GM23338 (cell line): ENCODE results near the gene DYNLL2. TPM values are rescaled to one million over a fixed set of nuclear protein-coding genes. Genes with fewer than 3 reads are reported as not detected.

ENCODE experiments used
- ATAC-seq: fragments of 200-7000 bp; cut with Tn5 transposase; 3 replicates; pipeline ENCODE4 v1.9.1; 2020
- DNase-seq: peaks from one replicate; pipeline ENCODE4 v3.0.0-alpha.2; 2015; ENCODE audit warnings: low spot score
- H2AFZ ChIP-seq: fragments of 200-600 bp; sonication (generic); 2 replicates; pipeline ENCODE4 v1.8.0; 2016; ENCODE audit warnings: antibody characterized with exemption, mild to moderate bottlenecking, moderate library complexity
- H3F3A ChIP-seq: fragments of 200-600 bp; sonication (generic); replicated peaks from 2 replicates; pipeline ENCODE4 v1.8.0; 2017; ENCODE audit warnings: antibody characterized with exemption, mixed run types, low read depth
- H3K27ac ChIP-seq: fragments of 200-600 bp; sonication (generic); 2 replicates; pipeline ENCODE4 v1.6.1; 2016; ENCODE audit warnings: low read depth
- H3K27me3 ChIP-seq: fragments of 200-600 bp; sonication (generic); 2 replicates; pipeline ENCODE4 v1.8.0; 2016; ENCODE audit warnings: mild to moderate bottlenecking, mixed run types, moderate library complexity; ENCODE audit not compliant: insufficient read depth
- H3K36me3 ChIP-seq: fragments of 200-600 bp; sonication (generic); 2 replicates; pipeline ENCODE4 v1.8.0; 2016; ENCODE audit warnings: mild to moderate bottlenecking; ENCODE audit not compliant: insufficient read depth
- H3K4me1 ChIP-seq: fragments of 200-600 bp; sonication (generic); 2 replicates; pipeline ENCODE4 v1.8.0; 2016; ENCODE audit warnings: mild to moderate bottlenecking, moderate library complexity; ENCODE audit not compliant: insufficient read depth
- H3K4me2 ChIP-seq: fragments of 200-600 bp; sonication (generic); 2 replicates; pipeline ENCODE4 v1.7.1; 2017; ENCODE audit warnings: mixed run types
- H3K4me3 ChIP-seq: fragments of 200-600 bp; sonication (generic); 2 replicates; pipeline ENCODE4 v1.6.1; 2016; ENCODE audit warnings: mixed run types
- H3K79me2 ChIP-seq: fragments of 200-600 bp; sonication (generic); replicated peaks from 2 replicates; pipeline ENCODE4 v1.8.0; 2017; ENCODE audit warnings: mild to moderate bottlenecking; ENCODE audit not compliant: insufficient read depth
- H3K9me2 ChIP-seq: fragments of 200-600 bp; sonication (generic); 2 replicates; pipeline ENCODE4 v1.8.0; 2017; ENCODE audit not compliant: insufficient read depth
- H4K20me1 ChIP-seq: fragments of 200-600 bp; sonication (generic); replicated peaks from 2 replicates; pipeline ENCODE4 v1.8.0; 2017; ENCODE audit warnings: mild to moderate bottlenecking; ENCODE audit not compliant: insufficient read depth
- H3K27ac Mint-ChIP-seq: 2 replicates; pipeline ENCODE4 v1.8.0; 2020; ENCODE audit warnings: inconsistent platforms, mild to moderate bottlenecking, moderate library complexity, mixed read lengths
- H3K27me3 Mint-ChIP-seq: 3 replicates; pipeline ENCODE4 v1.8.0; 2022; ENCODE audit warnings: low read depth, mild to moderate bottlenecking, moderate library complexity, mixed read lengths, inconsistent platforms; ENCODE audit not compliant: insufficient read depth, poor library complexity
- H3K36me3 Mint-ChIP-seq: 3 replicates; pipeline ENCODE4 v1.8.0; 2021; ENCODE audit warnings: low read depth, mild to moderate bottlenecking, inconsistent platforms, moderate library complexity, mixed read lengths
- H3K4me1 Mint-ChIP-seq: 3 replicates; pipeline ENCODE4 v1.8.0; 2020; ENCODE audit warnings: mild to moderate bottlenecking, inconsistent platforms, mixed read lengths
- H3K4me3 Mint-ChIP-seq: 3 replicates; pipeline ENCODE4 v1.8.0; 2021; ENCODE audit warnings: moderate library complexity, mild to moderate bottlenecking, inconsistent platforms, mixed read lengths
- H3K9me3 Mint-ChIP-seq: 3 replicates; pipeline ENCODE4 v1.8.0; 2020; ENCODE audit warnings: moderate library complexity, mild to moderate bottlenecking, inconsistent platforms, mixed read lengths
- CREB1 ChIP-seq: fragments of 250-450 bp; sonication (Bioruptor Pico); IDR thresholded peaks from 2 replicates; pipeline ENCODE4 v1.5.0; 2020; ENCODE audit warnings: low read depth, mild to moderate bottlenecking, moderate library complexity
- EZH2 ChIP-seq: fragments of 200-600 bp; sonication (generic); IDR thresholded peaks from one replicate; pipeline ENCODE4 v1.8.0; 2017; ENCODE audit warnings: antibody characterized with exemption, mild to moderate bottlenecking, low read depth; ENCODE audit not compliant: unreplicated experiment
- EZH2phosphoT487 ChIP-seq: fragments of 200-600 bp; sonication (generic); IDR thresholded peaks from one replicate; pipeline ENCODE4 v1.8.1; 2018; ENCODE audit warnings: antibody characterized with exemption; ENCODE audit not compliant: unreplicated experiment
- NANOG ChIP-seq: IDR thresholded peaks from 2 replicates; pipeline ENCODE4 v1.6.1; 2016; ENCODE audit warnings: antibody characterized with exemption, borderline replicate concordance
- POLR2AphosphoS5 ChIP-seq: IDR thresholded peaks from 2 replicates; pipeline ENCODE4 v1.6.1; 2016; ENCODE audit warnings: antibody characterized with exemption, low read depth
- STAT1 ChIP-seq: IDR thresholded peaks from one replicate; pipeline ENCODE4 v1.6.1; 2016; ENCODE audit warnings: antibody characterized with exemption; ENCODE audit not compliant: unreplicated experiment
- ZNF114 ChIP-seq: fragments of 250-450 bp; sonication (Bioruptor Pico); IDR thresholded peaks from 2 replicates; pipeline ENCODE4 v1.5.0; 2020; ENCODE audit warnings: mild to moderate bottlenecking, moderate library complexity
- ZNF331 ChIP-seq: fragments of 250-450 bp; sonication (Bioruptor Pico); IDR thresholded peaks from 2 replicates; pipeline ENCODE4 v1.5.0; 2020; ENCODE audit warnings: low read depth, mild to moderate bottlenecking, moderate library complexity
- polyA plus RNA-seq: library from polyadenylated mRNA; unstranded; fragments of >200 nt; fragmentation: Nextera tagmentation; extraction: Ambion mirVana; gene quantifications from 2 replicates; pipeline ENCODE4 v1.2.1, GENCODE V29; 2016
- total RNA-seq: library from RNA; depleted of rRNA; stranded (reverse); fragments of >200 nt; shearing (Covaris generic); gene quantifications from 2 replicates; pipeline ENCODE4 v1.2.3, GENCODE V29; 2014
- TF ChIP-seq, protein P1 (sequence below): fragments of 250-450 bp; sonication (Bioruptor Pico); IDR thresholded peaks from 2 replicates; pipeline ENCODE4 v1.5.0; 2020; ENCODE audit warnings: mild to moderate bottlenecking, moderate library complexity
- TF ChIP-seq, protein P2 (sequence below): IDR thresholded peaks from 2 replicates; pipeline ENCODE4 v1.6.1; 2016; ENCODE audit warnings: antibody characterized with exemption
- TF ChIP-seq, protein P3 (sequence below), 2 experiments: fragments of 200-600 bp in 1 of 2; sonication (generic) in 1 of 2; conservative IDR thresholded peaks; 2 replicates each; pipeline versions ENCODE4 v1.5.1 to v1.6.1; 2016 to 2017; ENCODE audit warnings: antibody characterized with exemption in 2 of 2, low read depth in 2 of 2, mild to moderate bottlenecking in 2 of 2, moderate library complexity in 1 of 2
- TF ChIP-seq, protein P4 (sequence below): IDR thresholded peaks from one replicate; pipeline ENCODE4 v1.6.1; 2018; ENCODE audit warnings: antibody characterized with exemption; ENCODE audit not compliant: unreplicated experiment

The DYNLL2 gene
- total and polyA plus RNA-seq, 2 experiments from 2014 or later: 5.1 to 30.0 TPM

DNA sequence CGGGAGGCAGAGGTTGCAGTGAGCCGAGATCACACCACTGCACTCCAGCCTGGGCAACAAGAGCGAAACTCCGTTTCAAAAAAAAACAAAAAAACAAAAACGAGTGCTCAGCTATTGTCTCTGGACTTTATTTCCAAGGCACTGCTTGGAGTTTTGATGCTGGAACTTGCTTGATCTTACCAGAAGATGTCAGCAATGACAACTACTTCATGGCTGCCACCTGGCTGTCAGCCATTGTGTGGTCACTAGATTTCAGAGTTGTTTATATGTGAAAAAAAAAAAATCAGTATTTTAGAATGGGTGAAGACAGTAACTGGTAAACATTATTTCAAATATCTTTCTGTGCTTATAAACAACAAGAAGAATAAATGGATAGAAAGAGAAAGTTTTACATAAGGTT lies 38.7 kb downstream of the DYNLL2 start (continued):
- TF ChIP-seq, protein P1, sequence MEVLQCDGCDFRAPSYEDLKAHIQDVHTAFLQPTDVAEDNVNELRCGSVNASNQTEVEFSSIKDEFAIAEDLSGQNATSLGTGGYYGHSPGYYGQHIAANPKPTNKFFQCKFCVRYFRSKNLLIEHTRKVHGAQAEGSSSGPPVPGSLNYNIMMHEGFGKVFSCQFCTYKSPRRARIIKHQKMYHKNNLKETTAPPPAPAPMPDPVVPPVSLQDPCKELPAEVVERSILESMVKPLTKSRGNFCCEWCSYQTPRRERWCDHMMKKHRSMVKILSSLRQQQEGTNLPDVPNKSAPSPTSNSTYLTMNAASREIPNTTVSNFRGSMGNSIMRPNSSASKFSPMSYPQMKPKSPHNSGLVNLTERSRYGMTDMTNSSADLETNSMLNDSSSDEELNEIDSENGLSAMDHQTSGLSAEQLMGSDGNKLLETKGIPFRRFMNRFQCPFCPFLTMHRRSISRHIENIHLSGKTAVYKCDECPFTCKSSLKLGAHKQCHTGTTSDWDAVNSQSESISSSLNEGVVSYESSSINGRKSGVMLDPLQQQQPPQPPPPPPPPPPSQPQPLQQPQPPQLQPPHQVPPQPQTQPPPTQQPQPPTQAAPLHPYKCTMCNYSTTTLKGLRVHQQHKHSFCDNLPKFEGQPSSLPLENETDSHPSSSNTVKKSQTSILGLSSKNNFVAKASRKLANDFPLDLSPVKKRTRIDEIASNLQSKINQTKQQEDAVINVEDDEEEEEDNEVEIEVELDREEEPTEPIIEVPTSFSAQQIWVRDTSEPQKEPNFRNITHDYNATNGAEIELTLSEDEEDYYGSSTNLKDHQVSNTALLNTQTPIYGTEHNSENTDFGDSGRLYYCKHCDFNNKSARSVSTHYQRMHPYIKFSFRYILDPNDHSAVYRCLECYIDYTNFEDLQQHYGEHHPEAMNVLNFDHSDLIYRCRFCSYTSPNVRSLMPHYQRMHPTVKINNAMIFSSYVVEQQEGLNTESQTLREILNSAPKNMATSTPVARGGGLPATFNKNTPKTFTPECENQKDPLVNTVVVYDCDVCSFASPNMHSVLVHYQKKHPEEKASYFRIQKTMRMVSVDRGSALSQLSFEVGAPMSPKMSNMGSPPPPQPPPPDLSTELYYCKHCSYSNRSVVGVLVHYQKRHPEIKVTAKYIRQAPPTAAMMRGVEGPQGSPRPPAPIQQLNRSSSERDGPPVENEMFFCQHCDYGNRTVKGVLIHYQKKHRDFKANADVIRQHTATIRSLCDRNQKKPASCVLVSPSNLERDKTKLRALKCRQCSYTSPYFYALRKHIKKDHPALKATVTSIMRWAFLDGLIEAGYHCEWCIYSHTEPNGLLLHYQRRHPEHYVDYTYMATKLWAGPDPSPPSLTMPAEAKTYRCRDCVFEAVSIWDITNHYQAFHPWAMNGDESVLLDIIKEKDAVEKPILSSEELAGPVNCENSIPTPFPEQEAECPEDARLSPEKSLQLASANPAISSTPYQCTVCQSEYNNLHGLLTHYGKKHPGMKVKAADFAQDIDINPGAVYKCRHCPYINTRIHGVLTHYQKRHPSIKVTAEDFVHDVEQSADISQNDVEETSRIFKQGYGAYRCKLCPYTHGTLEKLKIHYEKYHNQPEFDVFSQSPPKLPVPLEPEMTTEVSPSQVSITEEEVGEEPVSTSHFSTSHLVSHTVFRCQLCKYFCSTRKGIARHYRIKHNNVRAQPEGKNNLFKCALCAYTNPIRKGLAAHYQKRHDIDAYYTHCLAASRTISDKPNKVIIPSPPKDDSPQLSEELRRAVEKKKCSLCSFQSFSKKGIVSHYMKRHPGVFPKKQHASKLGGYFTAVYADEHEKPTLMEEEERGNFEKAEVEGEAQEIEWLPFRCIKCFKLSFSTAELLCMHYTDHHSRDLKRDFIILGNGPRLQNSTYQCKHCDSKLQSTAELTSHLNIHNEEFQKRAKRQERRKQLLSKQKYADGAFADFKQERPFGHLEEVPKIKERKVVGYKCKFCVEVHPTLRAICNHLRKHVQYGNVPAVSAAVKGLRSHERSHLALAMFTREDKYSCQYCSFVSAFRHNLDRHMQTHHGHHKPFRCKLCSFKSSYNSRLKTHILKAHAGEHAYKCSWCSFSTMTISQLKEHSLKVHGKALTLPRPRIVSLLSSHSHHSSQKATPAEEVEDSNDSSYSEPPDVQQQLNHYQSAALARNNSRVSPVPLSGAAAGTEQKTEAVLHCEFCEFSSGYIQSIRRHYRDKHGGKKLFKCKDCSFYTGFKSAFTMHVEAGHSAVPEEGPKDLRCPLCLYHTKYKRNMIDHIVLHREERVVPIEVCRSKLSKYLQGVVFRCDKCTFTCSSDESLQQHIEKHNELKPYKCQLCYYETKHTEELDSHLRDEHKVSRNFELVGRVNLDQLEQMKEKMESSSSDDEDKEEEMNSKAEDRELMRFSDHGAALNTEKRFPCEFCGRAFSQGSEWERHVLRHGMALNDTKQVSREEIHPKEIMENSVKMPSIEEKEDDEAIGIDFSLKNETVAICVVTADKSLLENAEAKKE: no peak
- TF ChIP-seq NANOG (no peak), EZH2phosphoT487 (no peak), CREB1 (CRISPR knock-in tag) (no peak)
- TF ChIP-seq, protein P2, sequence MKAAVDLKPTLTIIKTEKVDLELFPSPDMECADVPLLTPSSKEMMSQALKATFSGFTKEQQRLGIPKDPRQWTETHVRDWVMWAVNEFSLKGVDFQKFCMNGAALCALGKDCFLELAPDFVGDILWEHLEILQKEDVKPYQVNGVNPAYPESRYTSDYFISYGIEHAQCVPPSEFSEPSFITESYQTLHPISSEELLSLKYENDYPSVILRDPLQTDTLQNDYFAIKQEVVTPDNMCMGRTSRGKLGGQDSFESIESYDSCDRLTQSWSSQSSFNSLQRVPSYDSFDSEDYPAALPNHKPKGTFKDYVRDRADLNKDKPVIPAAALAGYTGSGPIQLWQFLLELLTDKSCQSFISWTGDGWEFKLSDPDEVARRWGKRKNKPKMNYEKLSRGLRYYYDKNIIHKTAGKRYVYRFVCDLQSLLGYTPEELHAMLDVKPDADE: no peak
- TF ChIP-seq, protein P3, sequence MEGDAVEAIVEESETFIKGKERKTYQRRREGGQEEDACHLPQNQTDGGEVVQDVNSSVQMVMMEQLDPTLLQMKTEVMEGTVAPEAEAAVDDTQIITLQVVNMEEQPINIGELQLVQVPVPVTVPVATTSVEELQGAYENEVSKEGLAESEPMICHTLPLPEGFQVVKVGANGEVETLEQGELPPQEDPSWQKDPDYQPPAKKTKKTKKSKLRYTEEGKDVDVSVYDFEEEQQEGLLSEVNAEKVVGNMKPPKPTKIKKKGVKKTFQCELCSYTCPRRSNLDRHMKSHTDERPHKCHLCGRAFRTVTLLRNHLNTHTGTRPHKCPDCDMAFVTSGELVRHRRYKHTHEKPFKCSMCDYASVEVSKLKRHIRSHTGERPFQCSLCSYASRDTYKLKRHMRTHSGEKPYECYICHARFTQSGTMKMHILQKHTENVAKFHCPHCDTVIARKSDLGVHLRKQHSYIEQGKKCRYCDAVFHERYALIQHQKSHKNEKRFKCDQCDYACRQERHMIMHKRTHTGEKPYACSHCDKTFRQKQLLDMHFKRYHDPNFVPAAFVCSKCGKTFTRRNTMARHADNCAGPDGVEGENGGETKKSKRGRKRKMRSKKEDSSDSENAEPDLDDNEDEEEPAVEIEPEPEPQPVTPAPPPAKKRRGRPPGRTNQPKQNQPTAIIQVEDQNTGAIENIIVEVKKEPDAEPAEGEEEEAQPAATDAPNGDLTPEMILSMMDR (conservative IDR thresholded peaks at IDR 0.05; ENCODE audit: low read depth in 2 of 2): peak; percentile 63 to 79

DNA sequence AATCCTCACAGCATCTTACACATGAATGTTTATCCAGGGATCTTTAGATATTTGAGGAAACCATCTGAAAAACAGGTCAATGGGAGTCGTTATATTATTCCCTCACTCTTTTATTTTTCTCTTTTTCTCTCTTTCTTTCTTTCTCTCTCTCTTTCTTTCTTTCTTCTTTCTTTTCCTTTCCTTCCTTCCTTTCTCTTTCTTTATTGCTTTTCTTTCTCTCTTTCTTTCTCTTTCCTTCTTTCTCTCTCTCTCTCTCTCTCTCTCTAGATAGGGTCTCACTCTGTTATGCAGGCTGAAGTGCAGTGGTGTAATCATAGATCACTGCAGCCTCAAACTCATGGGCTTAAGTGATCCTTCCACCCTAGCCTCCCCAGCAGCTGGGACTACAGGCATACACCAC lies 44.6 kb downstream of the DYNLL2 start:
- H3K4me2 ChIP-seq: no peak overlapping the region
- no peaks in the 10 kb centered on the region for H3K4me1 ChIP-seq
- DNase-seq (no peak), ATAC-seq (no peak)
- H3K27me3 ChIP-seq: peaks cover 6% of the 10 kb centered on the region; the same call in 1 of the 2 replicates
- Mint-ChIP-seq H3K4me3 (no peak overlapping the region), H3K36me3 (no peaks in the 10 kb centered on the region), H3K27me3 (peaks cover 3% of the 10 kb centered on the region), H3K9me3 (no peaks in the 10 kb centered on the region), H3K27ac (no peak overlapping the region), H3K4me1 (no peaks in the 10 kb centered on the region)
- no peaks in the 10 kb centered on the region for H3K79me2 ChIP-seq
- H3K9me2 ChIP-seq: no peaks in the 10 kb centered on the region
- H2AFZ ChIP-seq: no peak overlapping the region
- no peaks in the 10 kb centered on the region for H3K36me3 ChIP-seq
- no peaks in the 10 kb centered on the region for H4K20me1 ChIP-seq
- no peak overlapping the region for H3K27ac ChIP-seq
- H3K4me3 ChIP-seq: no peak overlapping the region
- no peaks in the 10 kb centered on the region for H3F3A ChIP-seq
- no peak for TF ChIP-seq EZH2phosphoT487
- TF ChIP-seq EZH2: no peak
- no peak for TF ChIP-seq ZNF114 (CRISPR knock-in tag)
- TF ChIP-seq, protein P4, sequence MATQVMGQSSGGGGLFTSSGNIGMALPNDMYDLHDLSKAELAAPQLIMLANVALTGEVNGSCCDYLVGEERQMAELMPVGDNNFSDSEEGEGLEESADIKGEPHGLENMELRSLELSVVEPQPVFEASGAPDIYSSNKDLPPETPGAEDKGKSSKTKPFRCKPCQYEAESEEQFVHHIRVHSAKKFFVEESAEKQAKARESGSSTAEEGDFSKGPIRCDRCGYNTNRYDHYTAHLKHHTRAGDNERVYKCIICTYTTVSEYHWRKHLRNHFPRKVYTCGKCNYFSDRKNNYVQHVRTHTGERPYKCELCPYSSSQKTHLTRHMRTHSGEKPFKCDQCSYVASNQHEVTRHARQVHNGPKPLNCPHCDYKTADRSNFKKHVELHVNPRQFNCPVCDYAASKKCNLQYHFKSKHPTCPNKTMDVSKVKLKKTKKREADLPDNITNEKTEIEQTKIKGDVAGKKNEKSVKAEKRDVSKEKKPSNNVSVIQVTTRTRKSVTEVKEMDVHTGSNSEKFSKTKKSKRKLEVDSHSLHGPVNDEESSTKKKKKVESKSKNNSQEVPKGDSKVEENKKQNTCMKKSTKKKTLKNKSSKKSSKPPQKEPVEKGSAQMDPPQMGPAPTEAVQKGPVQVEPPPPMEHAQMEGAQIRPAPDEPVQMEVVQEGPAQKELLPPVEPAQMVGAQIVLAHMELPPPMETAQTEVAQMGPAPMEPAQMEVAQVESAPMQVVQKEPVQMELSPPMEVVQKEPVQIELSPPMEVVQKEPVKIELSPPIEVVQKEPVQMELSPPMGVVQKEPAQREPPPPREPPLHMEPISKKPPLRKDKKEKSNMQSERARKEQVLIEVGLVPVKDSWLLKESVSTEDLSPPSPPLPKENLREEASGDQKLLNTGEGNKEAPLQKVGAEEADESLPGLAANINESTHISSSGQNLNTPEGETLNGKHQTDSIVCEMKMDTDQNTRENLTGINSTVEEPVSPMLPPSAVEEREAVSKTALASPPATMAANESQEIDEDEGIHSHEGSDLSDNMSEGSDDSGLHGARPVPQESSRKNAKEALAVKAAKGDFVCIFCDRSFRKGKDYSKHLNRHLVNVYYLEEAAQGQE: no peak
- TF ChIP-seq POLR2AphosphoS5: no peak
- TF ChIP-seq STAT1: no peak
- no peak for TF ChIP-seq ZNF331
